OCI-LY3 (cell line): ENCODE data around the gene ABCG8.

Experiments used
- EZH2phosphoT487 ChIP-seq: fragments of 200-600 bp; shearing (Covaris generic); IDR thresholded peaks from 2 replicates; pipeline ENCODE4 v1.6.1; 2018; ENCODE audit warnings: antibody characterized with exemption, mixed run types, low read depth
- TF ChIP-seq, protein P1 (sequence below): fragments of 200-600, 300-600 bp; sonication (generic); IDR thresholded peaks from 2 replicates; pipeline ENCODE4 v1.5.1; 2014; ENCODE audit warnings: antibody characterized with exemption, low read length, low read depth

GRCh38 chr2:43819491-43820163, 19.1 kb upstream of the ABCG8 start:
- TF ChIP-seq, protein P1, sequence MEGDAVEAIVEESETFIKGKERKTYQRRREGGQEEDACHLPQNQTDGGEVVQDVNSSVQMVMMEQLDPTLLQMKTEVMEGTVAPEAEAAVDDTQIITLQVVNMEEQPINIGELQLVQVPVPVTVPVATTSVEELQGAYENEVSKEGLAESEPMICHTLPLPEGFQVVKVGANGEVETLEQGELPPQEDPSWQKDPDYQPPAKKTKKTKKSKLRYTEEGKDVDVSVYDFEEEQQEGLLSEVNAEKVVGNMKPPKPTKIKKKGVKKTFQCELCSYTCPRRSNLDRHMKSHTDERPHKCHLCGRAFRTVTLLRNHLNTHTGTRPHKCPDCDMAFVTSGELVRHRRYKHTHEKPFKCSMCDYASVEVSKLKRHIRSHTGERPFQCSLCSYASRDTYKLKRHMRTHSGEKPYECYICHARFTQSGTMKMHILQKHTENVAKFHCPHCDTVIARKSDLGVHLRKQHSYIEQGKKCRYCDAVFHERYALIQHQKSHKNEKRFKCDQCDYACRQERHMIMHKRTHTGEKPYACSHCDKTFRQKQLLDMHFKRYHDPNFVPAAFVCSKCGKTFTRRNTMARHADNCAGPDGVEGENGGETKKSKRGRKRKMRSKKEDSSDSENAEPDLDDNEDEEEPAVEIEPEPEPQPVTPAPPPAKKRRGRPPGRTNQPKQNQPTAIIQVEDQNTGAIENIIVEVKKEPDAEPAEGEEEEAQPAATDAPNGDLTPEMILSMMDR, result no peak
- no peak for TF ChIP-seq EZH2phosphoT487
